ENCODE results near the gene GDA. TPM values are rescaled to one million over a fixed set of nuclear protein-coding genes. Genes with fewer than 3 reads are reported as not detected.
"Not testable (repeated sequence)": the region's sequence is repeated elsewhere in the genome, so short reads cannot be mapped to it uniquely, and the experiment has no call there.

GDA gene
- total RNA-seq, 1 donor from 2014 or later = 0.07 TPM

- Mint-ChIP-seq H3K9me3 (no peaks in the 10 kb centered on the region), H3K4me3 (ENCODE audit: low read depth) (no peak overlapping the region), H3K4me1 (ENCODE audit: low read depth) (peaks cover 2% of the 10 kb centered on the region), H3K27ac (no peak overlapping the region), H3K36me3 (ENCODE audit: low read depth) (no peaks in the 10 kb centered on the region), H3K27me3 (ENCODE audit: low read depth) (no peaks in the 10 kb centered on the region)
- intact Hi-C loops (cut with micrococcal nuclease) = no loop called here
- DNase-seq (ENCODE audit: low spot score) = no peak
These were observed 83.5 kb downstream of the GDA start for GRCh38 chr9:72232778-72233177.

GRCh38 chr9:72247549-72247948, 98.3 kb downstream of the GDA start:
- Mint-ChIP-seq H3K4me1 (ENCODE audit: low read depth) (no peaks in the 10 kb centered on the region), H3K4me3 (ENCODE audit: low read depth) (no peak overlapping the region), H3K9me3 (no peaks in the 10 kb centered on the region), H3K27ac (no peak overlapping the region), H3K27me3 (ENCODE audit: low read depth) (peaks cover 15% of the 10 kb centered on the region), H3K36me3 (ENCODE audit: low read depth) (no peaks in the 10 kb centered on the region)
- no peak for DNase-seq (ENCODE audit: low spot score)
- intact Hi-C loops (cut with micrococcal nuclease) = no loop called here

- Mint-ChIP-seq H3K4me3 (ENCODE audit: low read depth) (no peak overlapping the region), H3K9me3 (no peaks in the 10 kb centered on the region), H3K27ac (no peak overlapping the region), H3K27me3 (ENCODE audit: low read depth) (peaks cover 22% of the 10 kb centered on the region), H3K36me3 (ENCODE audit: low read depth) (no peaks in the 10 kb centered on the region), H3K4me1 (ENCODE audit: low read depth) (no peaks in the 10 kb centered on the region)
- no peak for DNase-seq (ENCODE audit: low spot score)
- intact Hi-C loops (cut with micrococcal nuclease) = no loop called here
These were observed 102.3 kb downstream of the GDA start for GRCh38 chr9:72251589-72251988.

GRCh38 chr9:72254901-72255545, 105.8 kb downstream of the GDA start:
- intact Hi-C loops (cut with micrococcal nuclease) = no loop called here
- Mint-ChIP-seq H3K27ac (no peak overlapping the region), H3K27me3 (ENCODE audit: low read depth) (peaks cover 17% of the 10 kb centered on the region)

GRCh38 chr9:72255569-72255968, 106.3 kb downstream of the GDA start:
- Mint-ChIP-seq H3K27me3 (ENCODE audit: low read depth) (peaks cover 14% of the 10 kb centered on the region), H3K36me3 (ENCODE audit: low read depth) (no peaks in the 10 kb centered on the region), H3K9me3 (no peaks in the 10 kb centered on the region)

More at GRCh38 chr9:72254901-72255545, 105.8 kb downstream of the GDA start:
- Mint-ChIP-seq H3K4me3 (ENCODE audit: low read depth) (no peak overlapping the region), H3K36me3 (ENCODE audit: low read depth) (no peaks in the 10 kb centered on the region), H3K4me1 (ENCODE audit: low read depth) (no peaks in the 10 kb centered on the region), H3K9me3 (no peaks in the 10 kb centered on the region)
- DNase-seq (ENCODE audit: low spot score) = no peak

GRCh38 chr9:72256931-72257330, 107.7 kb downstream of the GDA start:
- peaks cover 9% of the 10 kb centered on the region for H3K27me3 Mint-ChIP-seq (ENCODE audit: low read depth)
- no peak overlapping the region for H3K4me3 Mint-ChIP-seq (ENCODE audit: low read depth)
- H3K36me3 Mint-ChIP-seq (ENCODE audit: low read depth) = no peaks in the 10 kb centered on the region
- intact Hi-C loops (cut with micrococcal nuclease) = no loop called here
- no peak overlapping the region for H3K27ac Mint-ChIP-seq
- no peaks in the 10 kb centered on the region for H3K4me1 Mint-ChIP-seq (ENCODE audit: low read depth)
- no peak for DNase-seq (ENCODE audit: low spot score)
- no peaks in the 10 kb centered on the region for H3K9me3 Mint-ChIP-seq

More at GRCh38 chr9:72255569-72255968, 106.3 kb downstream of the GDA start:
- Mint-ChIP-seq H3K27ac (no peak overlapping the region), H3K4me1 (ENCODE audit: low read depth) (no peaks in the 10 kb centered on the region), H3K4me3 (ENCODE audit: low read depth) (no peak overlapping the region)
- no peak for DNase-seq (ENCODE audit: low spot score)
- intact Hi-C loops (cut with micrococcal nuclease) = no loop called here

GRCh38 chr9:72257814-72258213, 108.6 kb downstream of the GDA start:
- no peaks in the 10 kb centered on the region for H3K9me3 Mint-ChIP-seq
- peaks cover 9% of the 10 kb centered on the region for H3K27me3 Mint-ChIP-seq (ENCODE audit: low read depth)
- no peak for DNase-seq (ENCODE audit: low spot score)
- H3K36me3 Mint-ChIP-seq (ENCODE audit: low read depth) = no peaks in the 10 kb centered on the region
- no peak overlapping the region for H3K27ac Mint-ChIP-seq
- intact Hi-C loops (cut with micrococcal nuclease) = no loop called here
- H3K4me1 Mint-ChIP-seq (ENCODE audit: low read depth) = no peaks in the 10 kb centered on the region
- no peak overlapping the region for H3K4me3 Mint-ChIP-seq (ENCODE audit: low read depth)

GRCh38 chr9:72262063-72262462, 112.8 kb downstream of the GDA start:
- no peak overlapping the region for H3K27ac Mint-ChIP-seq
- intact Hi-C loops (cut with micrococcal nuclease) = no loop called here

GRCh38 chr9:72263572-72263971, 114.3 kb downstream of the GDA start:
- intact Hi-C loops (cut with micrococcal nuclease) = no loop called here
- no peak for DNase-seq (ENCODE audit: low spot score)
- H3K36me3 Mint-ChIP-seq (ENCODE audit: low read depth) = no peaks in the 10 kb centered on the region
- no peak overlapping the region for H3K27ac Mint-ChIP-seq
- peaks cover 4% of the 10 kb centered on the region for H3K27me3 Mint-ChIP-seq (ENCODE audit: low read depth)
- H3K9me3 Mint-ChIP-seq = no peaks in the 10 kb centered on the region
- no peaks in the 10 kb centered on the region for H3K4me1 Mint-ChIP-seq (ENCODE audit: low read depth)
- H3K4me3 Mint-ChIP-seq (ENCODE audit: low read depth) = no peak overlapping the region

More at GRCh38 chr9:72262063-72262462, 112.8 kb downstream of the GDA start:
- Mint-ChIP-seq H3K27me3 (ENCODE audit: low read depth) (peaks cover 4% of the 10 kb centered on the region), H3K36me3 (ENCODE audit: low read depth) (no peaks in the 10 kb centered on the region), H3K9me3 (no peaks in the 10 kb centered on the region), H3K4me3 (ENCODE audit: low read depth) (no peak overlapping the region), H3K4me1 (ENCODE audit: low read depth) (no peaks in the 10 kb centered on the region)
- DNase-seq (ENCODE audit: low spot score) = no peak

GRCh38 chr9:72268961-72269360, 119.7 kb downstream of the GDA start:
- intact Hi-C loops (cut with micrococcal nuclease) = no loop called here
- H3K4me1 Mint-ChIP-seq (ENCODE audit: low read depth) = no peaks in the 10 kb centered on the region
- H3K4me3 Mint-ChIP-seq (ENCODE audit: low read depth) = no peak overlapping the region
- no peaks in the 10 kb centered on the region for H3K9me3 Mint-ChIP-seq
- H3K27me3 Mint-ChIP-seq (ENCODE audit: low read depth) = peaks cover 4% of the 10 kb centered on the region
- H3K36me3 Mint-ChIP-seq (ENCODE audit: low read depth) = no peaks in the 10 kb centered on the region
- H3K27ac Mint-ChIP-seq = no peak overlapping the region
- no peak for DNase-seq (ENCODE audit: low spot score)

GRCh38 chr9:72270359-72270758, 121.1 kb downstream of the GDA start:
- intact Hi-C loops (cut with micrococcal nuclease); DNase-seq (ENCODE audit: low spot score); H3K9me3 Mint-ChIP-seq; H3K27ac Mint-ChIP-seq; H3K4me3 Mint-ChIP-seq (ENCODE audit: low read depth); H3K36me3 Mint-ChIP-seq (ENCODE audit: low read depth); H3K27me3 Mint-ChIP-seq (ENCODE audit: low read depth); H3K4me1 Mint-ChIP-seq (ENCODE audit: low read depth): not testable (repeated sequence)

GRCh38 chr9:72271613-72272478, 122.6 kb downstream of the GDA start:
- H3K4me3 Mint-ChIP-seq (ENCODE audit: low read depth) = no peak overlapping the region
- DNase-seq (ENCODE audit: low spot score) = no peak
- H3K9me3 Mint-ChIP-seq = no peaks in the 10 kb centered on the region
- no peak overlapping the region for H3K27ac Mint-ChIP-seq
- H3K36me3 Mint-ChIP-seq (ENCODE audit: low read depth) = no peaks in the 10 kb centered on the region
- peaks cover 1% of the 10 kb centered on the region for H3K27me3 Mint-ChIP-seq (ENCODE audit: low read depth)
- intact Hi-C loops (cut with micrococcal nuclease) = loop anchor here (1.0 kb wide), 1 partner anchor 233 kb away; no protein-coding TSS in a partner anchor
- H3K4me1 Mint-ChIP-seq (ENCODE audit: low read depth) = no peaks in the 10 kb centered on the region

- Mint-ChIP-seq H3K27me3 (ENCODE audit: low read depth) (no peaks in the 10 kb centered on the region), H3K36me3 (ENCODE audit: low read depth) (no peaks in the 10 kb centered on the region)
- intact Hi-C loops (cut with micrococcal nuclease) = no loop called here
These were observed 125.2 kb downstream of the GDA start for GRCh38 chr9:72274441-72274840.

More at GRCh38 chr9:72274441-72274840, 125.2 kb downstream of the GDA start:
- DNase-seq (ENCODE audit: low spot score) = no peak
- H3K4me3 Mint-ChIP-seq (ENCODE audit: low read depth) = no peak overlapping the region
- H3K4me1 Mint-ChIP-seq (ENCODE audit: low read depth) = no peaks in the 10 kb centered on the region
- no peak overlapping the region for H3K27ac Mint-ChIP-seq
- no peaks in the 10 kb centered on the region for H3K9me3 Mint-ChIP-seq
